Measurements from ENCODE around the gene TMEM38A.
A peak's percentile ranks its signal among the peaks of the same experiment; 100 is the strongest.
"Not testable (repeated sequence)": the region's sequence is repeated elsewhere in the genome, so short reads cannot be mapped to it uniquely, and the experiment has no call there.

TMEM38A gene

GRCh38 chr19:16676101-16676798 lies 15.3 kb downstream of the TMEM38A start:
- DNase-seq (ENCODE audit: low read depth in 2 of 2) = no peak

- DNase-seq (ENCODE audit: low read depth in 2 of 2) = no peak
Observed at GRCh38 chr19:16677055-16677454, 16.1 kb downstream of the TMEM38A start.

- DNase-seq (ENCODE audit: low read depth in 2 of 2) = no peak
Observed at GRCh38 chr19:16678498-16678897, 17.6 kb downstream of the TMEM38A start.

GRCh38 chr19:16679811-16680210 lies 18.9 kb downstream of the TMEM38A start:
- no peak for DNase-seq (ENCODE audit: low read depth in 2 of 2)

- no peak for DNase-seq (ENCODE audit: low read depth in 2 of 2)
Observed at GRCh38 chr19:16682539-16682938, 21.6 kb downstream of the TMEM38A start.

GRCh38 chr19:16684216-16684615 lies 23.3 kb downstream of the TMEM38A start:
- no peak for DNase-seq (ENCODE audit: low read depth in 2 of 2)

- no peak for DNase-seq (ENCODE audit: low read depth in 2 of 2)
Observed at GRCh38 chr19:16688084-16688483, 27.1 kb downstream of the TMEM38A start.

- DNase-seq (ENCODE audit: low read depth in 2 of 2) = no peak
Observed at GRCh38 chr19:16698914-16699313, 38.0 kb downstream of the TMEM38A start.

- no peak for DNase-seq (ENCODE audit: low read depth in 2 of 2)
Observed at GRCh38 chr19:16702123-16702522, 41.2 kb downstream of the TMEM38A start.

GRCh38 chr19:16703677-16704076 lies 42.7 kb downstream of the TMEM38A start:
- no peak for DNase-seq (ENCODE audit: low read depth in 2 of 2)

- not testable (repeated sequence) for DNase-seq (ENCODE audit: low read depth in 2 of 2)
Observed at GRCh38 chr19:16710870-16711269, 49.9 kb downstream of the TMEM38A start.

GRCh38 chr19:16712295-16712694 lies 51.4 kb downstream of the TMEM38A start:
- not testable (repeated sequence) for DNase-seq (ENCODE audit: low read depth in 2 of 2)

GRCh38 chr19:16714702-16715287 lies 53.9 kb downstream of the TMEM38A start:
- peak; percentile 13 to 41 for DNase-seq (ENCODE audit: low read depth in 2 of 2)

- DNase-seq (ENCODE audit: low read depth in 2 of 2) = no peak
Observed at GRCh38 chr19:16715611-16716010, 54.7 kb downstream of the TMEM38A start.

- DNase-seq (ENCODE audit: low read depth in 2 of 2) = no peak
Observed at GRCh38 chr19:16721051-16721450, 60.1 kb downstream of the TMEM38A start.

- no peak for DNase-seq (ENCODE audit: low read depth in 2 of 2)
Observed at GRCh38 chr19:16722591-16722990, 61.7 kb downstream of the TMEM38A start.

- DNase-seq (ENCODE audit: low read depth in 2 of 2) = no peak
Observed at GRCh38 chr19:16726916-16727315, 66.0 kb downstream of the TMEM38A start.

GRCh38 chr19:16735650-16736266 lies 74.8 kb downstream of the TMEM38A start:
- not testable (repeated sequence) for DNase-seq (ENCODE audit: low read depth in 2 of 2)

- no peak for DNase-seq (ENCODE audit: low read depth in 2 of 2)
Observed at GRCh38 chr19:16736709-16737108, 75.8 kb downstream of the TMEM38A start.

- no peak for DNase-seq (ENCODE audit: low read depth in 2 of 2)
Observed at GRCh38 chr19:16737911-16738310, 77.0 kb downstream of the TMEM38A start.

- DNase-seq (ENCODE audit: low read depth in 2 of 2) = no peak
Observed at GRCh38 chr19:16739546-16739945, 78.6 kb downstream of the TMEM38A start.

Data from stimulated activated CD8-positive, alpha-beta memory T cell treated with anti-CD3 and anti-CD28 coated beads, Interleukin-2, amount 100 ng/mL, for 48 hours (primary cell).